ENCODE data around the gene MYO1D. TPM values are rescaled to one million over a fixed set of nuclear protein-coding genes. Genes with fewer than 3 reads are reported as not detected.

MYO1D gene
- total and polyA plus RNA-seq, 2 of the 13 experiments (the other 11 are each of a cell fraction or from before 2014, with no cell fraction given), result 13.2 to 17.3 TPM

DNA sequence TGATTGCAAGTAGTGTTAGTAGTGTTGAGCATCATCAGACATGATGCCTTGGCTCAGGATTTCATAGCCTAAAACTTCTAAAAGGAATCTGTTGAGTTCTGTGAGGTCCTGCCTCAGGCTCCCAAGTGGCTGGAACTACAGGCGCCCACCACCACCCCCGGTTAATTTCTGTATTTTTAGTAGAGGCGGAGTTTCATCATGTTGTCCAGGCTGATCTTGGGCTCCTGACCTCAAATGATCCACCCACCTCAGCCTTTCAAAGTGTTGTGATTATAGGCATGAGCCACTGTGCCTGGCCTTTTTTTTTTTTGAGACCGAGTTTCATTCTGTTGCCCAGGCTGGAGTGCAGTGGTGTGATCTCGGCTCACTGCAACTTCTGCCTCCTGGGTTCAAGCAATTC, 427.0 kb downstream of the MYO1D start:
- no peak for DNase-seq (ENCODE audit: low spot score)
- Histone ChIP-seq H2AFZ (ENCODE audit: low read length) (no peak overlapping the region), H3K4me2 (ENCODE audit: low read depth, low read length) (no peak overlapping the region), H3K9me3 (ENCODE audit: low read length) (no peaks in the 10 kb centered on the region), H3K9ac (ENCODE audit: insufficient read depth, low read depth, low read length) (no peak overlapping the region), H3K79me2 (ENCODE audit: insufficient read depth, low read length) (peaks cover 63% of the 10 kb centered on the region), H3K36me3 (replicated peaks in 1 of 2; ENCODE audit: control insufficient read depth in 1 of 2, insufficient read depth in 2 of 2, low read length in 2 of 2) (peaks cover 7 to 64% of the 10 kb centered on the region in 2 experiments), H3K4me3 (replicated peaks in 1 of 3; ENCODE audit: insufficient read depth in 1 of 3, low read depth in 2 of 3, low read length in 3 of 3) (no peak overlapping the region), H3K4me1 (ENCODE audit: insufficient read depth, low read length) (peaks cover 23% of the 10 kb centered on the region), H3K27ac (ENCODE audit: extremely low read length, insufficient read depth, low read length) (no peak overlapping the region), H3K27me3 (ENCODE audit: control insufficient read depth in 1 of 2, insufficient read depth in 2 of 2, low read length in 2 of 2) (no peaks in the 10 kb centered on the region), H4K20me1 (ENCODE audit: insufficient read depth, low read length) (peaks cover 15% of the 10 kb centered on the region)
- ATAC-seq, result no peak
- intact Hi-C loops (cut with micrococcal nuclease; ENCODE audit: unreplicated experiment), result no loop called here
- ChIA-PET CTCF (ENCODE audit: low intra/inter-chr PET ratio, low total read pairs) (no interaction called here), POLR2A (interaction anchor here (1.3 kb wide), 1 partner anchor 36 kb away, joined by 3 read pairs; the partner anchor contains the start of gene CDK5R1)
- no TSS peak for BruUV-seq (replicated peaks)
- in situ Hi-C loops (cut with HindIII; ENCODE audit: extremely low pct_ligation_motif_present, low pct_unique_long_range_greater_than_20kb), result no loop called here
- no peak for TF ChIP-seq MYPOP (CRISPR knock-in tag; IDR thresholded peaks at IDR 0.05)
- TF ChIP-seq ZNF362 (CRISPR knock-in tag; IDR thresholded peaks at IDR 0.05; ENCODE audit: borderline replicate concordance), result no peak
- TF ChIP-seq NR2F2 (IDR thresholded peaks at IDR 0.05; ENCODE audit: borderline replicate concordance, low read depth), result no peak
- TF ChIP-seq, protein P1, sequence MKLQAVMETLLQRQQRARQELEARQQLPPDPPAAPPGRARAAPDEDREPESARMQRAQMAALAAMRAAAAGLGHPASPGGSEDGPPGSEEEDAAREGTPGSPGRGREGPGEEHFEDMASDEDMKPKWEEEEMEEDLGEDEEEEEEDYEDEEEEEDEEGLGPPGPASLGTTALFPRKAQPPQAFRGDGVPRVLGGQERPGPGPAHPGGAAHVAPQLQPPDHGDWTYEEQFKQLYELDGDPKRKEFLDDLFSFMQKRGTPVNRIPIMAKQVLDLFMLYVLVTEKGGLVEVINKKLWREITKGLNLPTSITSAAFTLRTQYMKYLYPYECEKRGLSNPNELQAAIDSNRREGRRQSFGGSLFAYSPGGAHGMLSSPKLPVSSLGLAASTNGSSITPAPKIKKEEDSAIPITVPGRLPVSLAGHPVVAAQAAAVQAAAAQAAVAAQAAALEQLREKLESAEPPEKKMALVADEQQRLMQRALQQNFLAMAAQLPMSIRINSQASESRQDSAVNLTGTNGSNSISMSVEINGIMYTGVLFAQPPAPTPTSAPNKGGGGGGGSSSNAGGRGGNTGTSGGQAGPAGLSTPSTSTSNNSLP (IDR thresholded peaks at IDR 0.05; ENCODE audit: low read depth, low read length), result no peak
- TF ChIP-seq ZNF552 (CRISPR knock-in tag; IDR thresholded peaks at IDR 0.05; ENCODE audit: borderline replicate concordance), result no peak
- TF ChIP-seq ZNF564 (CRISPR knock-in tag; IDR thresholded peaks at IDR 0.05), result no peak
- WGBS (ENCODE audit: low lambda C conversion rate), result 97% methylated on average over 5 of the region's 5 CpGs
- FAIRE-seq, result no peak

Measured in HepG2 (cell line).